ENCODE measurements around the gene TAF12.
"Not testable (repeated sequence)": the region's sequence is repeated elsewhere in the genome, so short reads cannot be mapped to it uniquely, and the experiment has no call there.

TAF12 gene, protein sequence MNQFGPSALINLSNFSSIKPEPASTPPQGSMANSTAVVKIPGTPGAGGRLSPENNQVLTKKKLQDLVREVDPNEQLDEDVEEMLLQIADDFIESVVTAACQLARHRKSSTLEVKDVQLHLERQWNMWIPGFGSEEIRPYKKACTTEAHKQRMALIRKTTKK

DNA sequence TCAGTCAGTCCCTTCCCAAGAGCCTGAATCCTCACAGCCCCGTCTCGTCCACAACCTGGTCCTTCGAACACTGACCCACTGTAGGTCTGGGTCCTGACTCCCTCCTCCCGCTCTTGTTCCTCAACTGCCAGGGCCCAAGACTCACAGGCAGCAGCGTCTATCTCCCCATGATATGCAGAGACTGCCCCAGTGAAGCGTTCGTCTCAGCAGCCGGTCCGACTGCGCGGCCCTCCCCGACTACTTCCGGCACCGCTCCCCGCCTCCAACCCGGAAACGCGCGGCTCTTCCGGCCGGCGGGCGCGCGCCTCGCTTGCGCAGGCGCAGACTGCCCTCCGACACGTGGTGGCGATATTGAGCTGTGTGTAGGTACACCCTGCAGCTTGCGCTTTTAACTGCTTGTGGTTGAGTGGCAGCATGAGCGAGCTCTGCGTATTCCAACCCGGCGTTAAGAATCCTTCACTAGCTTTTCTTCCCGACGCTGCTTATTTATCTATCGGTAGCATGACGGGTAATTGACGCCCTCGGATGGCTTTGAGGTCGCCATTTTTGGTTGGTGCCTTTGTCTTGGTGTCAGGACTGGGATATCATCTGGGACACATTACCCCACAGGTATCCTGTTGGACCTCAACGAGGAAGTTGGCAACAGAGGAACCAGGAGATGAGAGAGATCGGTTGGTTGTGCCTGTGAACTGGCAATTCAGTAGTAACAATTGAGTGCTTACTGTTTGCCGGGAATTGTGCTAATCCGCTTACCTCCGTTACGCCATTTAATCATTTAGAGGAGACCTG, at the start of gene TAF12:
Gene TAF12 (minus strand): TSS at position 221 of the 789 bp plus-strand sequence. CDS start 20,986 bp downstream, outside the sequence.
- DNase-seq (ENCODE audit: low read depth in 3 of 3) = peak; percentile 81 to 88 (median 87)

DNA sequence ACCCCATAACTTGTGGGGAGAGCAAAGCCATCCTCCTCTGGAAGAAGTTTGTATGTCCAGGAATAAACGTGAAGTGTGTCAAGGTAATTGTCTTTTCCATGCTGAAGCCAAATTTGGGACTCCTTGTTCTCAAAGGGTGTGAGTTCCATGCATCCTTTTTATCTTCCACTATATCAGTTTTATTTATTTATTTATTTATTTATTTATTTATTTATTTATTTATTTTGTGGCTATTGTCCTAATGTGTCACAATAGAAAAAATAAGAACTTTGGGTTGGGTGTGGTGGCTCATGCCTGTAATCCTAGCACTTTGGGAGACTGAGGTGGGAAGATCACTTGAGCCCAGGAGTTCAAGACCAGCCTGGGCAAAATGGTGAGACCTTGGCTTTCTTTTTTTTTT, 48.8 kb upstream of the TAF12 start:
- not testable (repeated sequence) for DNase-seq (ENCODE audit: low read depth in 3 of 3)

DNA sequence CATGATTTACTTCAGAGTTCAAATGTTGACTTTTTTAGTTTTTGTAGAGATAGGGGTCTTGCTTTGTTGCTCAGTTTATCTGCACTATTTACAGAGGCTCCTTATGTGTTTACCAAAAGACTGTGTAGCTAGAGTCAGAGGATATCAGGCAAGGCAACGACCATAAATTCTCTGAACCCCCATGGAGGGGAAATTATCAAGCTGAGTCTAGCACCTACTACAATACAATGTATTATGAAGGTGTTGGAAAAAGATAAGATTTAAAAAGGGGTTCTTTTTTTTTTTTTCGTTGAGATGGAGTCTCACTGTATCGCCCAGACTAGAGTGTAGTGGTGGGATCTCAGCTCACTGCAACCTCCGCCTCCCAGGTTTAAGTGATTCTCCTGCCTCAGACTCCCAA, 42.1 kb upstream of the TAF12 start:
- no peak for DNase-seq (ENCODE audit: low read depth in 3 of 3)

DNA sequence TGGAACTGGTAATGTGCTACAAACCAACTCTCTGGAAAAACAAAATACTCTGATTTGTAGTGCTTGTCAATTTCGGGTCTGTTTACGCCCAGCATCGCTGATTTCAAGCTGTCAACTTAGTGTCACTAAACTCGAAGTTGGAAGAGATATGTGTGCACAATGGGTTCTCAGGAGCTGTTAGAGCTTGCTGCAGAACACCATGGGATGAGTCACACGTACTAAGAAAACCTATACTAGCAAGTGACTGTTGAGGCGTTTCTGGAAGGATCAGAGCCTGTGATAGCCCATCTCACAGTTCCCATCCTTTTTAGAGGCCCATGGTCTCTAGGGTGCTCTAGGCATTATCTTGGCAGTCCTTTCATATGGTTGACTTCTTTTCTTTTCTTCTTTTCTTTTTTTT, 40.0 kb upstream of the TAF12 start:
- no peak for DNase-seq (ENCODE audit: low read depth in 3 of 3)

DNA sequence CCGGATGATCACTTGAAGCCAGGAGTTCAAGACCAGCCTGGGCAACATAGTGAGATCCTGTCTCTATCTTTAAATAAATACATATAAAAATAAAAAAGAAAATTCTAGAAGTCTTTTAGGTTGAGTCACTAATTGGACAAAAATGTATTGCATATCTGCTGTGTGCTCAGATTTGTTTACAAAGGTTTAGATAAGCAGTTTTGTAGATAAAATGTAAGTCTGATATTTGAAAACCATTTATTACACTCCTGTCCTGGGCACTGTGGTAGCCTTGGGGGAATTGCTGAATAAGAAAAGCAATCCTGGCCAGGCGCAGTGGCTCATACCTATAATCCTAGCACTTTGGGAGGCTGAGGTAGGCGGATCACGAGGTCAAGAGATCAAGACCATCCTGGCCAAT, 37.3 kb upstream of the TAF12 start:
- no peak for DNase-seq (ENCODE audit: low read depth in 3 of 3)

DNA sequence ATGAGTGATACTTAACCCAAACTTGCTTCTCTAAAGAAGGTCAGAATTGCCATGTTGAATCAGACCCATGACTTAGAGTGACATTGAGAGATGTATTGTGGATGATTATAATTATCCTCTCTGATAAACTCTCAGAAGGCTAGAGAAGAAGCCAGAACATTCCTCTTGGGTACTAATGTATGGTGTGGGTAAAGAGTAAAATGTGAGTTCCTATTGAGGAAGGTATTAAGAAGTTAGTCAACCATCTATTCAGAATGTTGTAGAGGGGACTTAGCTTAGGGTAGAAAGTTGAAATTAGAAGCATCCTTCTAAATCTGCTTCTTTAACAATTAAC, 33.0 kb upstream of the TAF12 start:
- no peak for DNase-seq (ENCODE audit: low read depth in 3 of 3)

DNA sequence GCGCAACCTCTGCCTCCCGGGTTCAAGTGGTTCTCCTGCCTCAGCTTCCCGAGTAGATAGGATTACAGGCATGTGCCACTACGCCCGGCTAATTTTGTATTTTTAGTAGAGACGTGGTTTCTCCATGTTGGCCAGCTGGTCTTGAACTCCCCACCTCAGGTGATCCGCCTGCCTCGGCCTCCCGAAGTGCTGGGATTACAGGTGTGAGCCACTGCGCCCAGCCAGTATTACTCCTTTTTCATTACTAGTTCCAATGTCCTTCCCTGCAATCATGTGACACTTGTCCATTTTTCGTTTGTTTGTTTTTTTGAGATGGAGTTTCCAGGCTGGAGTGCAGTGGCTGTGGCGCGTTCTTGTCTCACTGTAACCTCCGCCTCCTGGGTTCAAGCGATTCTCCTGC, 30.1 kb upstream of the TAF12 start:
- not testable (repeated sequence) for DNase-seq (ENCODE audit: low read depth in 3 of 3)

DNA sequence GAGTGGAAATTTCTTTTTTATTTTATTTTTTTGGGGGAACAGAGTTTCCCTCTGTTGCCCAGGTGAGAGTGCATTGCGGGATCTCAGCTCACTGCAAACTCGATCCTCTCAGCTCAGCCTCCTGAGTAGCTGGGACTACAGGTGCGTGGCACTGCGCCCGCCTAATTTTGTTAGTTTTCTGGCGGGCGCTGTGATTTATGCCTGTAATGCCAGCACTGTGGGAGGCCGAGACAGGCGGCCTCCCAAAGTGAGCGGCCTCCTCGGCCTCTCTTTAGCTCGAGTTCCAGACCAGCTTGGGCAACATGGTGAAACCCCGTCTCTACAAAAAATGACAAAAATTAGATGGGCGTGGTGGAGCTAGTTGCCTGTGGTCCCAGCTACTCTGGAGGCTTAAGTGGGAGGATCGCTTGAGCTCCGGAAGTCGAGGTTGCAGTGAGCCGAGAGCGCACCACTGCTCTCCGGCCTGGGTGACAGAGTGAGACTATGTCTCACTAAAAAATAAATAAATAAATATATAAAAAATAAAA, 28.4 kb upstream of the TAF12 start:
- DNase-seq (ENCODE audit: low read depth in 3 of 3) = no peak

DNA sequence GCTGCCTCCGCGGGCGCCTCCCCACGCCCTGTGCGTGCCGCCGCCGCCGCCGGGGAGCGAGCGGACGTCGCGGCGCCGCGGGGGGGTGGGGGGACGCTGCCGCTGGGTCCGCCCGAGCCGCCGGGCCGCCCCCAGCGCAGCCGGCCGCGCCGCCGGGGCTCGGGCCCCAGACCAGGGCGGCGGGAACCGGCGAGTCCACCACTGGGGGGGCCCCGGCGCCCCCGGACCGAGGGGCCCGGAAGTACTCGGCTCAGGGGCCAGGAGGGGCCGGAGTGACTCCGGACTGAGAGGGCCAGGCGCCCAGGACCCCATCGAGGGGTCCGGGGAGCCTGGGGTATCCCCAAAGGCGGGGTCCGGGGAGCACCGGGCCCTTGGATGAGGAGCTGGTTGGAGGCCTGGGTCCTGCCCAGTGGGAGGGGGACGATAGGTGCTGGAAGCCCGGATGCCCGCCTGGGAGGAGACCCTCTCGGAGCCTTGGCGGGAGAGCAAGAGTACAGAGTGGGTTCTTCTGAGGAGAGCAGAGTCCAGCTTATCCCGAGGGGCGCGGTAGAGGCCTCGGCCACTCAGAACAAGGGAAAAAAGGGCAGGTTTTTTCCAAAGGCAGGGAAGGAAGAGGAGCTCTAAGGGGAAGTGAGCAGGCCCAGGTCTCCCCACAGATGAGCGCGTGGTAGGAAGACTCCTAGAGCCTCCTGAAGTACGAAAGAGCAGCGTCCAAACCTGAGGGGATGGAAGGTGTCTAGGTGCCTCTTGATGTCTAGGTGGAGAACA, 26.3 kb upstream of the TAF12 start:
- DNase-seq (ENCODE audit: low read depth in 3 of 3) = peak; percentile 8 to 68 (median 15)

DNA sequence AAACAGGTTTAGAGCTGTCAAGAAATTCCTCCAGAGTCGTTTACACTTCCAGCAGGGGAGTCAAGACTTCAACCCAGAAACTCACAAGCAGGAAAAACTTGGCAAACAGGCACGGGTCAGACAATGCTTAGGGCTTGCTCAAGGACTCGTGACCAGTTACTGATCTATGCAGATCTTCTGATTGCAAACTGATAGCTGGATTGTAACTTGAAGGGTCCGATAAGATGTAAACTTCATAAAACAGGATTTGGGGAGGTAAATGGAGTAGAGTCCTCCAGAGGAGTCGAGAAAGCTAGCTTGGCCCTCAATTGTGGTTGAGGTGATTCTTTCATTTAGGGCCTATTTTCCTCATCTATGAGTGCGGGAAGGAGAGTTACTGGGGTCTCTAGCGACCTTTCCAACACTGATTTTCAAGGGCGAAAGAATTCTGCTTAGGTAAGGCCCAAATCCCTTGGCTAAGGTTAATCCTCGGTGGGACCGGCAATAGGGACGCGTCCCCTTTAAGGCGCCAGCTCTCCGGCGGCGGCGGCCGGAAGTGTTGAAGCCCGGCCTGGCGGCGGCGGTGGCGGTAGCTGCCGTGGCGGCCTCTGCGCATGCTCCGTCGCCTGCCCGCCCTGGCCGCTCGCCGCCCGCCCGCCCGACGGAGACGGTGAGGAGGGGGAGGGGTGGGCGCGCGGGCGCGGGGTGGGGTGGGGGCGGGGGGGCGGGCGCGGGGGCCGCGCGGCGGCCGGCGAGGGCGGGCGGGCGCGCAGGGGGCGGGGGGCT, 25.5 kb upstream of the TAF12 start, which contains the start of gene GMEB1:
Gene GMEB1 (plus strand): TSS at position 594 of the 765 bp plus-strand sequence. CDS start 14,829 bp downstream, outside the sequence.
- peak; percentile 73 to 80 (median 77) for DNase-seq (ENCODE audit: low read depth in 3 of 3)

DNA sequence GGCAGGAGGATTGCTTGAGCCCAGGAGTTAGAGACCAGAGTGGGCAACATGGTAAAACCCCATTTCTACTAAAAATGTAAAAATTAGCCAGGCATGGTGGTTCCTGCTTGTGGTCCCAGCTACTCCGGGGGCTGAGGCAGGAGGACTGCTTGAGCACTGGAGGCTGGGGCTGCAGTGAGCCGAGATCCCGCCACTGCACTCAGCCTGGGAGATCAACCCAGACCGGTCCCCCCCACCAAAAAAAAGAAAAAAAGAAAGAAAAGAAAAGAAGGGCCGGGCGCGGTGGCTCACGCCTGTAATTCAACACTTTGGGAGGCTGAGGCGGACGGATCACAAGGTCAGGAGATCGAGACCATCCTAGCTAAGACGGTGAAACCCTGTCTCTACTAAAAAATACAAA, 23.9 kb upstream of the TAF12 start:
- DNase-seq (ENCODE audit: low read depth in 3 of 3) = no peak

DNA sequence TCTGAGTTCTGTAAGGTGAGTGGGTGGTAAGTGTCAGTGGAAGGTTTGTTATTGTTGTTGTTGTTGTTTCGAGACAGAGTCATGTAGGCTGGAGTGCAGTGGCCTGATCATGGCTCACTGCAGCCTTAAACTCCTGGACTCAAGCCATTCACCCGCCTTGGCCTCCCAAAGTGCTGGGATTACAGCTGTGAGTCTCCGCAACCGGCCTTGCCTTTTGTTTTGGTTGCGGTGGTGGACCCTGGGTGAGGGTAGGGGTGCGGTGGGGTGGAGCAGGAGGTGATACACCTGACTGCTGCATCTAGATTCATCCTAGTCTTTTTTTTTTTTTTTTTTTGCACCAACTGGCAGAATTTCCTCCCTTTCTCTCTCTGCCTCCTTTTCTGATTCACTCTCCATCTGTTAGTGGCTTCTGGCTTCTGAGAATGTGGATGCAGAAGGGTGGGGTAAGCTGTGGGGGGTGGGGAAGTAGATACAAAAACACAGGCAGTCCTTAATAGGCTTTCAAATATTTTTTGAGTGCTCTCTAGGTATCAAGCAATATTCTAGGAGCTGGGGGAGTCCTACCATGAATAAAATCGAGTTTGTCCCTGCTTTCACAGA, 21.1 kb upstream of the TAF12 start:
- DNase-seq (ENCODE audit: low read depth in 3 of 3) = no peak

DNA sequence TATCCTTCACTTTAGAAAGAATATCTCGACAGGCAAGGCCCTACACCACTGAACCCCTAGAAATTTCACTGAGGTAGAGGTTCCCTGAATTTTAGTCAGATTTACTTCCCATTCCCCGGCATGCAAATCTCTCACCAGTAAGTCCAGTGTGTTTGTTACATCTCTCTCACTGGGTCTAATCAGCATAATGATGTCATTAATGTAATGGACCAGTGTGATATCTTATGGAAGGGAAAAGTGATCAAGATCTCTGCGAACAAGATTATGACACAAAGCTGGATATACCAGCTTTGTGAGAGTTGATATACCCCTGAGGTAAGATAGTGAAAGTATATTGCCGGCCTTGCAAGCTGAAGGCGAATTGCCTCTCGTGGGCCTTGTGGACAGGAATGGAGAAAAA, 13.5 kb upstream of the TAF12 start:
- no peak for DNase-seq (ENCODE audit: low read depth in 3 of 3)

DNA sequence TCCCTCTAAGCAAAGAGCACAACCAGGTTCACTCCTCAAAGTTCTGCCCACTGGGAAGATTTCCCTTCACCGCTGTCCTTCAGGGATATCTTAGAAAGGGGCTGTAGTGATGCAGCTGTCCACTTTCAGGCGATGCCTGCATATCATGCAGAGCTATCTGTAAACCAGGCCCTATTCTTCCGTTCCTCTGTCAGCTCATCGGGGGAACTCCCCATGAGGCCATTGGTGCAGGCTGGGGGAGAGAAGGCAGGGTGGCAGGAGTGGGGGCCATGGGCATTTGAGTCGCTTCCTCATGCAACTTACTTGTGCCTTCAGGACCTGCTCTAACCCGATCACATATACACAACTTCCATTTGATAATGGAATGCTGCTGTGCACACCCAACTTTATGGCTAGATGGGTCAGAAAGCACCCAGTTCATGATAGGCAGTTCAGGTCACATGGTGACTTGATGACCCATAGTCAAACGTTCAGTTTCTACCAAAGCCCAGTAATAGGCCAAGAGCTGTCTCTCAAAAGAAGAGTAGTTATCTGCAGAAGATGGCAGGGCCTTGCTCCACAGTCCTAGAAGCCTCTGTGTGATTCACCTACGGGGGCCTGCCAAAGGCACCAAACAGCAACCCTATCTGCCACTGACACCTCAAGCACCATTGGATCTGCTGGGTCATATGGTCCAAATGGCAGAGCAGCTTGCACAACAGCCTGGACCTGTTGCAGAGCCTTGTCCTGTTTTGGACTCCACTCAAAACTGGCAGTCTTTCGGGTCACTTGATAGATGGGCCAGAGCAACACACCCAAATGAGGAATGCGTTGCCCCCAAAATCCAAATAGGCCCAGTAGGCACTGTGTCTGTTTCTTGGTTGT, 12.8 kb upstream of the TAF12 start:
- DNase-seq (ENCODE audit: low read depth in 3 of 3) = not testable (repeated sequence)

DNA sequence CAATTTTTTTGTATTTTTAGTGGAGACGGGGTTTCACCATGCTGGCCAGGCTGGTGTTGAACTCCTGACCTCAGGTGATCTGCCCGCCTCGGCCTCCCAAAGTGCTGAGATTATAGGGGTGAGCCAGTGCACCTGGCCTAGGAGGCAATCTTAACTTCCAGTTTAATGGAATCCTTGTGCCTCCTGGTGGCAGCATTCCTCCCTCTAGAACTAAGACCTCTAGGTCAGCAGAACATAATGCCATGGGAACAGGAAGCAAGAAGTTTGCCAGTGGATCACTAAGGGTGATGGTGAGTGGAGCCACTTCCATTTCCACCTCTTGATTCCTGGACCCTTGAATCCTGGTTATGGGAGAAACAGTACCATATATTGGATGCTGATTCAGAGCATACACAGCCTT, 11.0 kb upstream of the TAF12 start:
- DNase-seq (ENCODE audit: low read depth in 3 of 3) = not testable (repeated sequence)

DNA sequence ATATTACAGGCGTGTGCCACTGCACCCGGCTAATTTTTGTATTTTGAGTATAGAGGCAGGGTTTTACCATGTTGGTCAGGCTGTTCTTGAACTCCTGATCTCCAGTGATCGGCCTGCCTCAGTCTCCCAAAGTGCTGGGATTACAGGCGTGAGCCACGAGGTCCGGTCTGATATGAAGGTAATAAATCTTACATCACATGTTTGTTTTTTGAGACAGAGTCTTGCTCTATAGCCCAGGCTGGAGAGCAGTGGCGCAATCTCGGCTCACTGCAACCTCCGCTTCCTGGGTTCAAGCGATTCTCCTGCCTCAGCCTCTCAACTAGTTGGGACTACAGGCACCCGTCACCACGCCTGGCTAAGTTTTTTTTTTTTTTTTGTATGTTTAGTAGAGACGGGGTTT, 10.2 kb upstream of the TAF12 start:
- not testable (repeated sequence) for DNase-seq (ENCODE audit: low read depth in 3 of 3)

DNA sequence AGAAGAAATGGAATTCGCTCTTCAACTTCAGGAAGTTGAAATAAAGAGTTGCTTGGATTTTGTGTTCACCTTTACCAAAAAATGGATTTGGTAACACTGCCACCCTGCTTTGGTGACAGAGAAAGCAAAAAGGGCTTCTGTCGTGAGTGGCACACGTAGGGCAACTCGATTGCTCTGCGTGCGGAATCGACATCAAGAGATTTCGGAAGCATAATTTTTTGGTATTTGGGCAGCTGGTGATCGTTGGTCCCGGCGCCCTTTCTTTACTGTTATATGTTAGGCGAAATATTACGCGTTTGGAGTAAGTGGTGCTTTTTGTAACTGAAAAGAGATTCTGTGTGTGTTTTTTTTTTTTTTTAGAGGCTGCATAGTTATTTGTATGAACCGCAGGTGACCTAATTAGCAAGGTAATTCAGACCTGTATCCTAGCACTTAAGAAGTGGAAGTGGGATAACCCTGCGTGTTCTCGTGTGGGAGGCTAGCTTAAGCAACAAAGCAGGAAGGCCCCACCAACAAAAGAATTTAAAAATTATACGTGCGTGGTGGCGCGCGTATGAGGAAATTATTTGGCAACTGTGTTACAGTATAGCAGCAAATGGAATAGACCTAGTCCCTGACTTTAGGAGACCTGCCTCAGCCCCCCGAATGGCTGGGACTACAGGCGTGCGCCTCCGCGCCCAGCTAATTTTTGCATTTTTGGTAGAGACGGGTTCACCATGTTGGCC, 5.8 kb upstream of the TAF12 start, which contains the start of gene RNU11:
Gene RNU11 (plus strand): TSS at position 127 of the 725 bp plus-strand sequence.
- DNase-seq (ENCODE audit: low read depth in 3 of 3) = peak; percentile 78 to 83 (median 79)

DNA sequence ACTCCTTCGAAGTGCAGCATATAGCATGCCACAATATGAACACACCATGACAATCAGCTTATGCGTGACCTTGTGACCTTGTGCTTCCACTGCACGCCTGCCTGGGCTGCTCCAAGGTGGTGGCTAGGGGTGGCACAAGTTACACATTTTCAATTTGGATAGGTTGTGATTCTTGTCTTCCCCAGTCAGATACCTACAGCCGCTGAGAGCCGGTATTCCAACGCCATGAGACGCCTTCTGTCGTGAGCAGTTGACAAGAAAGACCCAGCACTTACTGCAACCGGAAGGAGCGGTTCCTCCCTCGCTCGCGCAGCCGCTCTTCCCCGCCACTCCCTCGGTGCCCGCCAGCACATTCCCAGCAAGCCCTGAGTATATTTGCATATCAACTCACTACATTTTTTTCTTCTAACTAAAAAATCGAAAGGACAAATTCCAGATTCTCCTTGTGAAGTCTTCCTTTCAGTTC, 5.2 kb upstream of the TAF12 start:
- DNase-seq (ENCODE audit: low read depth in 3 of 3) = peak; percentile 73 to 85 (median 83)

DNA sequence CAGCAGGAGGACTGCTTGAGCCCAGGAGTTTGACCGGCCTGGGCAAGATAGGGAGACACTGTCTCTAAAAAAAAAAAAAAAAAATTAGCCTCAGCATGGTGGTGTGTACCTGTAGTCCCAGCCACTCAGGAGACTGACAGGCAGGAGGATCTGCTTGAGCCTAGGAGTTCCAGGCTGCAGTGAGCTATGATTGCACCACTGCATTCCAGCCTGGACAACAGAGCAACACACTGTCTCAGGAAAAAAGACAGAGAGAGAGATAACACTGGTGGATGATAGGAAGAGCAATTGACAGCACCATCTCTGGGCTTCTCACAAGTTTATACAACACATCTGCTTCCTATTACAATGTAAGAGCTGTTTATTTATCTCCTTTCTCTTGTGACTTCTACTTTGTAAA, 3.2 kb upstream of the TAF12 start:
- no peak for DNase-seq (ENCODE audit: low read depth in 3 of 3)

Measured in stimulated activated CD4-positive, alpha-beta T cell treated with anti-CD3 and anti-CD28 coated beads, TNF-alpha, amount 100 ng/mL, for 48 hours (primary cell).